ENCODE results near the gene ATP2A2.

GRCh38 chr12:110284597-110284996, 3.5 kb downstream of the ATP2A2 start:
- no peak for TF ChIP-seq POLR2A (IDR thresholded peaks at IDR 0.05)
- TF ChIP-seq CTCF (IDR thresholded peaks at IDR 0.05), result no peak
- TF ChIP-seq EP300 (IDR thresholded peaks at IDR 0.05; ENCODE audit: low read depth), result no peak
